Sigmoid colon (tissue), 7 donors: ENCODE measurements around the gene WBP2. TPM values are rescaled to one million over a fixed set of nuclear protein-coding genes. Genes with fewer than 3 reads are reported as not detected.

Experiments used
- DNase-seq: peaks from one replicate; pipeline ENCODE4 v3.0.0-alpha.2; 2019
- H3K27ac ChIP-seq, 4 donors: fragments of 200-600 bp; sonication (generic); one replicate each; pipeline ENCODE4 v1.5.1; 2016 to 2019; ENCODE audit warnings: mild to moderate bottlenecking in 1 of 4
- H3K27me3 ChIP-seq, 3 donors: fragments of 200-600 bp; sonication (generic); one replicate each; pipeline ENCODE4 v1.5.1; 2019; ENCODE audit warnings: mild to moderate bottlenecking in 1 of 3
- H3K36me3 ChIP-seq, 4 donors: fragments of 200-600 bp; sonication (generic); one replicate each; pipeline ENCODE4 v1.5.1; 2016 to 2019
- H3K4me1 ChIP-seq, 4 donors: fragments of 200-600 bp; sonication (generic); one replicate each; pipeline ENCODE4 v1.5.1; 2017 to 2019
- H3K4me3 ChIP-seq, 4 donors: fragments of 200-600 bp; sonication (generic); one replicate each; pipeline ENCODE4 v1.5.1; 2017 to 2019; ENCODE audit warnings: mild to moderate bottlenecking in 2 of 4, moderate library complexity in 1 of 4
- H3K9me3 ChIP-seq, 4 donors: fragments of 200-600 bp in 3 of 4; sonication (generic) in 3 of 4; one replicate each; pipeline versions ENCODE4 v1.5.1 to v1.6.1; 2013 to 2019
- EP300 ChIP-seq, 4 donors: sonication (generic); formaldehyde crosslinking; IDR thresholded peaks; one replicate each; pipeline ENCODE4 v1.6.1; 2017; ENCODE audit warnings: antibody characterized with exemption in 4 of 4
- POLR2A ChIP-seq, 2 donors: fragments of 450-650 bp; IDR thresholded peaks; one replicate each; pipeline ENCODE4 v1.6.1; 2016; ENCODE audit warnings: antibody characterized with exemption in 2 of 2, mild to moderate bottlenecking in 2 of 2, moderate library complexity in 2 of 2
- POLR2AphosphoS5 ChIP-seq, 4 donors: sonication (generic); formaldehyde crosslinking; IDR thresholded peaks; one replicate each; pipeline ENCODE4 v1.6.1; 2017; ENCODE audit warnings: antibody characterized with exemption in 4 of 4
- WGBS, 2 donors: extraction: QIAGEN DNeasy Blood & Tissue Kit; methylation state at CpG; one replicate each; pipeline ENCODE4 v1.1.7; 2013; 5-methylcytosine and 5-hydroxymethylcytosine counted together
- intact Hi-C: fragments of 100-400 bp; cut with DNase I; formaldehyde crosslinking; loops from one replicate; pipeline ENCODE4 v1.15.1; 2023
- polyA plus RNA-seq, 3 donors: library from polyadenylated mRNA; stranded (reverse); fragments of 200-250 nt; gene quantifications; one replicate each; pipeline ENCODE4 v1.2.3, GENCODE V29; 2013
- total RNA-seq, 4 donors: library from RNA; depleted of rRNA; stranded (reverse); fragments of >200 nt; gene quantifications; one replicate each; pipeline ENCODE4 v1.1.0, GENCODE V29; 2016
- TF ChIP-seq, protein P1 (sequence below), 4 experiments: fragments of 450-650 bp in 3 of 4; fragments of 200-600 bp in 1 of 4; IDR thresholded peaks; one replicate each; pipeline ENCODE4 v1.5.1; 2016 to 2019; ENCODE audit warnings: antibody characterized with exemption in 4 of 4, mild to moderate bottlenecking in 3 of 4, moderate library complexity in 2 of 4
- donor health status: healthy with polysubstance abuse.
- donor health status: Bipolar disorder and iron deficiency.
- donor health status: healthy.

Gene WBP2
- total and polyA plus RNA-seq, 7 donors, result 44.2 to 110 (median 73.1) TPM

- 87 to 90% methylated on average over 28 of the region's 28 CpGs for WGBS, 2 donors
- H3K4me3 ChIP-seq, result no peak overlapping the region
- H3K9me3 ChIP-seq, result no peaks in the 10 kb centered on the region
- TF ChIP-seq, protein P1, sequence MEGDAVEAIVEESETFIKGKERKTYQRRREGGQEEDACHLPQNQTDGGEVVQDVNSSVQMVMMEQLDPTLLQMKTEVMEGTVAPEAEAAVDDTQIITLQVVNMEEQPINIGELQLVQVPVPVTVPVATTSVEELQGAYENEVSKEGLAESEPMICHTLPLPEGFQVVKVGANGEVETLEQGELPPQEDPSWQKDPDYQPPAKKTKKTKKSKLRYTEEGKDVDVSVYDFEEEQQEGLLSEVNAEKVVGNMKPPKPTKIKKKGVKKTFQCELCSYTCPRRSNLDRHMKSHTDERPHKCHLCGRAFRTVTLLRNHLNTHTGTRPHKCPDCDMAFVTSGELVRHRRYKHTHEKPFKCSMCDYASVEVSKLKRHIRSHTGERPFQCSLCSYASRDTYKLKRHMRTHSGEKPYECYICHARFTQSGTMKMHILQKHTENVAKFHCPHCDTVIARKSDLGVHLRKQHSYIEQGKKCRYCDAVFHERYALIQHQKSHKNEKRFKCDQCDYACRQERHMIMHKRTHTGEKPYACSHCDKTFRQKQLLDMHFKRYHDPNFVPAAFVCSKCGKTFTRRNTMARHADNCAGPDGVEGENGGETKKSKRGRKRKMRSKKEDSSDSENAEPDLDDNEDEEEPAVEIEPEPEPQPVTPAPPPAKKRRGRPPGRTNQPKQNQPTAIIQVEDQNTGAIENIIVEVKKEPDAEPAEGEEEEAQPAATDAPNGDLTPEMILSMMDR (IDR thresholded peaks at IDR 0.05), result no peak
- no peak for TF ChIP-seq EP300 (IDR thresholded peaks at IDR 0.05)
- H3K27ac ChIP-seq, result no peak overlapping the region
- no peak for DNase-seq
- intact Hi-C loops, result loop anchor here (10.0 kb wide), 1 partner anchor 261 kb away; no protein-coding TSS in a partner anchor
- no peaks in the 10 kb centered on the region for H3K27me3 ChIP-seq
- H3K36me3 ChIP-seq, result peaks cover 38 to 73% (median 42%) of the 10 kb centered on the region in 4 donors
- H3K4me1 ChIP-seq, result peaks cover 0 to 21% (median 17%) of the 10 kb centered on the region in 4 donors
Measured at GRCh38 chr17:75823257-75824041, 31.7 kb downstream of the WBP2 start.

DNA sequence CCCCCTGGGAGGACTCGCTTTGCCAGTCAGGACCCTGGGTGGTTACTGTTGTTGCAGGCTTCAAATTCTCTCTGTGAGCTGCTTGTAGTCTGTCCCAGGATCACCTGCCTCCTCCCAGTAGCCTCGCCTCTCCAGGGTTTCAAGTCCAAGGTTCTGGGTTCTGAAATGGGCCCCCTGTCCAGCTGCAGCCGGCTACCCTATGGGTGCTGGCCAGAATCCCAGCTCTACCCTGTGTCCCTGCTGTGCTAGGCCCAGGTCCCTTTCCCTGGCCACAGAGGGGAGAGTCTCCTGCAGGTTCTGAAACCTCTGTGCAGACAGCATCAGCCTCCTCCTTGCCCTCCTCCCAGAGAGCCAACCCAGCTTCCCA lies 32.4 kb downstream of the WBP2 start:
- intact Hi-C loops, result loop anchor here (10.0 kb wide), 1 partner anchor 262 kb away; no protein-coding TSS in a partner anchor
- H3K9me3 ChIP-seq, result no peaks in the 10 kb centered on the region
- H3K4me3 ChIP-seq, result no peak overlapping the region
- peaks cover 0 to 15% (median 11%) of the 10 kb centered on the region in 4 donors for H3K4me1 ChIP-seq
- peaks cover 44 to 80% (median 48%) of the 10 kb centered on the region in 4 donors for H3K36me3 ChIP-seq
- no peaks in the 10 kb centered on the region for H3K27me3 ChIP-seq
- H3K27ac ChIP-seq, result no peak overlapping the region
- TF ChIP-seq, protein P1 (IDR thresholded peaks at IDR 0.05), result no peak
- TF ChIP-seq EP300 (IDR thresholded peaks at IDR 0.05) (no peak), POLR2AphosphoS5 (IDR thresholded peaks at IDR 0.05) (no peak), POLR2A (IDR thresholded peaks at IDR 0.05) (no peak)
- WGBS, 2 donors, result 38 to 81% methylated on average over 3 of the region's 3 CpGs
- no peak for DNase-seq

DNA sequence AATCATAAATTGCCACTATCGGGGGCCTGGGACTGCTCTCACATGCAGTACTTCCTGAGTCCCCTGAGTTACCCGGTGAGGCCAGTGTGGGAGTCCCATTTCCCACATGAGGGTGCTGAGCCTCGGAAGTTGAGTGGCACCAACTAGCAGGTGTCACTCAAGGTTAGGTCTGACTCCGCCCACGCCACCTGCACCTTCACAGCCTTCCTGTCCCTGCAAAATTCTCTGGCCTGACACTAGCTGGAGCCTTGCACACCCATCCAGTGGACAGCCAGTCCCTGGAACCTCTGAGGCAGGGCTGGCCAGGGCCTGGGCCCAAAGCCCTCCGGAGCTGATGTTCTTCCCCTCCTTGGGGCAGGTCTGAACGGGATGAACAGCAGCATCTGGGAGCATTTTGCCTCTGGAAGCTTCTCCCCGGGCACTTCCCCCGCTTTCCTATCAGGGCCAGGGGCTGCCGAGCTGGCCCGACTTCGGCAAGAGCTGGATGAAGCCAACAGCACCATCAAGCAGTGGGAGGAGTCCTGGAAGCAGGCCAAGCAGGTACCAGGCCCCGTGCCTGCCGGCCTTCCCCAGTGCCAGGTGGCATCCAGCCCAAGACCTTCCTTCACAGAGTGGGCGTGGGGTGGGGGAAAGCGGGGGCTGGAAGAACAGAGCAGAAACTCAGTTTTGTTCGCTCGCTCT lies 32.9 kb downstream of the WBP2 start:
- H3K27ac ChIP-seq, result no peak overlapping the region
- no peaks in the 10 kb centered on the region for H3K9me3 ChIP-seq
- peaks cover 0 to 10% (median 6%) of the 10 kb centered on the region in 4 donors for H3K4me1 ChIP-seq
- 38 to 65% methylated on average over 18 of the region's 18 CpGs for WGBS, 2 donors
- intact Hi-C loops, result loop anchor here (10.0 kb wide), 1 partner anchor 263 kb away; no protein-coding TSS in a partner anchor
- no peaks in the 10 kb centered on the region for H3K27me3 ChIP-seq
- no peak overlapping the region for H3K4me3 ChIP-seq
- DNase-seq, result no peak
- TF ChIP-seq POLR2A (IDR thresholded peaks at IDR 0.05), result no peak
- H3K36me3 ChIP-seq, result peaks cover 50 to 85% (median 53%) of the 10 kb centered on the region in 4 donors

- peaks cover 57 to 92% (median 58%) of the 10 kb centered on the region in 4 donors for H3K36me3 ChIP-seq
- no peaks in the 10 kb centered on the region for H3K9me3 ChIP-seq
- no peak overlapping the region for H3K27ac ChIP-seq
- whole genome bisulfite sequencing, 2 donors, result 93 to 95% methylated on average over 7 of the region's 7 CpGs
- TF ChIP-seq, protein P1 (IDR thresholded peaks at IDR 0.05), result no peak
- no peak for TF ChIP-seq POLR2AphosphoS5 (IDR thresholded peaks at IDR 0.05)
- H3K4me1 ChIP-seq, result peaks cover 0 to 5% (median 0%) of the 10 kb centered on the region in 4 donors
- intact Hi-C loops, result loop anchor here (10.0 kb wide), 1 partner anchor 263 kb away; no protein-coding TSS in a partner anchor
- no peaks in the 10 kb centered on the region for H3K27me3 ChIP-seq
- DNase-seq, result no peak
- H3K4me3 ChIP-seq, result no peak overlapping the region
Measured at GRCh38 chr17:75821552-75821951, 33.6 kb downstream of the WBP2 start.
